ENCODE results near the gene SSBP3.

- TF ChIP-seq, protein P1, sequence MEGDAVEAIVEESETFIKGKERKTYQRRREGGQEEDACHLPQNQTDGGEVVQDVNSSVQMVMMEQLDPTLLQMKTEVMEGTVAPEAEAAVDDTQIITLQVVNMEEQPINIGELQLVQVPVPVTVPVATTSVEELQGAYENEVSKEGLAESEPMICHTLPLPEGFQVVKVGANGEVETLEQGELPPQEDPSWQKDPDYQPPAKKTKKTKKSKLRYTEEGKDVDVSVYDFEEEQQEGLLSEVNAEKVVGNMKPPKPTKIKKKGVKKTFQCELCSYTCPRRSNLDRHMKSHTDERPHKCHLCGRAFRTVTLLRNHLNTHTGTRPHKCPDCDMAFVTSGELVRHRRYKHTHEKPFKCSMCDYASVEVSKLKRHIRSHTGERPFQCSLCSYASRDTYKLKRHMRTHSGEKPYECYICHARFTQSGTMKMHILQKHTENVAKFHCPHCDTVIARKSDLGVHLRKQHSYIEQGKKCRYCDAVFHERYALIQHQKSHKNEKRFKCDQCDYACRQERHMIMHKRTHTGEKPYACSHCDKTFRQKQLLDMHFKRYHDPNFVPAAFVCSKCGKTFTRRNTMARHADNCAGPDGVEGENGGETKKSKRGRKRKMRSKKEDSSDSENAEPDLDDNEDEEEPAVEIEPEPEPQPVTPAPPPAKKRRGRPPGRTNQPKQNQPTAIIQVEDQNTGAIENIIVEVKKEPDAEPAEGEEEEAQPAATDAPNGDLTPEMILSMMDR (IDR thresholded peaks at IDR 0.05), result no peak
- no peak for TF ChIP-seq POLR2A (IDR thresholded peaks at IDR 0.05)
Measured at GRCh38 chr1:54190526-54190925, 215.7 kb downstream of the SSBP3 start.
